H1 (cell line): Measurements from ENCODE around the gene ZMYND12.

ENCODE experiments used
- BRCA1 ChIP-seq: IDR thresholded peaks from 2 replicates; pipeline ENCODE4 v1.6.1; 2012; ENCODE audit warnings: low read depth, low read length, improper control_type of control experiment
- CHD1 ChIP-seq: IDR thresholded peaks from 2 replicates; pipeline ENCODE4 v1.6.1; 2012; ENCODE audit warnings: low read depth, low read length, improper control_type of control experiment
- EP300 ChIP-seq, 2 experiments: IDR thresholded peaks; 1 replicate in 1 of 2; 2 replicates in 1 of 2; pipeline ENCODE4 v1.6.1; 2011 to 2012; ENCODE audit warnings: low read depth in 2 of 2, low read length in 2 of 2, mild to moderate bottlenecking in 2 of 2, borderline replicate concordance in 1 of 2, inconsistent platforms in 1 of 2, moderate library complexity in 1 of 2
- EZH2 ChIP-seq: fragments of 200-600 bp; sonication (generic); IDR thresholded peaks from 2 replicates; pipeline ENCODE4 v1.7.1; 2012; ENCODE audit warnings: low read depth, mild to moderate bottlenecking, moderate library complexity, low read length, inconsistent platforms; ENCODE audit not compliant: severe bottlenecking
- FOSL1 ChIP-seq: IDR thresholded peaks from 2 replicates; pipeline ENCODE4 v1.6.1; 2011; ENCODE audit warnings: mild to moderate bottlenecking, low read depth, low read length, moderate library complexity; ENCODE audit not compliant: insufficient read depth
- JUN ChIP-seq: IDR thresholded peaks from 2 replicates; pipeline ENCODE4 v1.6.1; 2011; ENCODE audit warnings: low read depth, mild to moderate bottlenecking, improper control_type of control experiment, low read length
- MAFK ChIP-seq: IDR thresholded peaks from 2 replicates; pipeline ENCODE4 v1.6.1; 2012; ENCODE audit warnings: low read depth, mild to moderate bottlenecking, improper control_type of control experiment, low read length
- POLR2A ChIP-seq, 2 experiments: IDR thresholded peaks; 1 replicate in 1 of 2; 2 replicates in 1 of 2; pipeline ENCODE4 v1.6.1; 2011; ENCODE audit warnings: low read depth in 2 of 2, low read length in 2 of 2, mild to moderate bottlenecking in 2 of 2; ENCODE audit errors: control extremely low read depth in 1 of 2
- SP1 ChIP-seq: IDR thresholded peaks from 2 replicates; pipeline ENCODE4 v1.6.1; 2011; ENCODE audit warnings: low read depth, low read length
- TCF12 ChIP-seq: IDR thresholded peaks from 2 replicates; pipeline ENCODE4 v1.6.1; 2011; ENCODE audit warnings: low read depth, mild to moderate bottlenecking, low read length
- TF ChIP-seq, protein P1 (sequence below), 3 experiments: IDR thresholded peaks; 1 replicate in 2 of 3; 2 replicates in 1 of 3; pipeline versions ENCODE4 v1.5.1 to v1.6.1; 2011; ENCODE audit warnings: low read length in 3 of 3, mild to moderate bottlenecking in 3 of 3, inconsistent platforms in 2 of 3, low read depth in 1 of 3, moderate library complexity in 1 of 3; ENCODE audit not compliant: insufficient read depth in 1 of 3; ENCODE audit errors: control extremely low read depth in 1 of 3
- TF ChIP-seq, protein P2 (sequence below): IDR thresholded peaks from 2 replicates; pipeline ENCODE4 v1.6.1; 2012; ENCODE audit warnings: inconsistent platforms
- TF ChIP-seq, protein P3 (sequence below): IDR thresholded peaks from 2 replicates; pipeline ENCODE4 v1.6.1; 2011; ENCODE audit warnings: low read depth, mild to moderate bottlenecking, low read length; ENCODE audit not compliant: insufficient read depth

DNA sequence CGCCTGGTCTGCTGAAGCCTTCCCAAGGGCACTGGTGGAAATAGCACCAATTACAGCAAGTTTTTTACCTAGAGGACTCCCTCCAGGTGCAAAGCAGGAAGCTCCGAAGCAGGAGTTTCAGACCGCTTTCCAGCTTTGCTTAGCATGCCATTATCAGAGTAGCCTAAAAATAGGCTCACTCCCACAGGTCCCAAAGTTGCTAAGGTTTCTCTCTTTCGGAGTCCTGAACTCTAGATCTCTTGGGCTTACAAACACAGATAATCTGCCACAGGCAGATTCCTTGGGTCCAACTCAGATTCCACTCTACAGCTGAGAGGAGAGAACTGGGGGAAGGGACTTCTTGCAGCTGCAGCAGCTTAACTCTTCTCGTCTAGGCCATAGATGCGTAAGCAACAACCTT lies 22.5 kb downstream of the ZMYND12 start:
- TF ChIP-seq EP300 (IDR thresholded peaks at IDR 0.05; ENCODE audit: borderline replicate concordance in 1 of 2, low read depth in 2 of 2, low read length in 2 of 2) (no peak), EZH2 (no peak), BRCA1 (no peak), POLR2A (IDR thresholded peaks at IDR 0.05; ENCODE audit: control extremely low read depth in 1 of 2, low read depth in 2 of 2, low read length in 2 of 2) (no peak), CHD1 (no peak), JUN (no peak), FOSL1 (no peak), SP1 (no peak), TCF12 (no peak), MAFK (no peak)
- TF ChIP-seq, protein P1, sequence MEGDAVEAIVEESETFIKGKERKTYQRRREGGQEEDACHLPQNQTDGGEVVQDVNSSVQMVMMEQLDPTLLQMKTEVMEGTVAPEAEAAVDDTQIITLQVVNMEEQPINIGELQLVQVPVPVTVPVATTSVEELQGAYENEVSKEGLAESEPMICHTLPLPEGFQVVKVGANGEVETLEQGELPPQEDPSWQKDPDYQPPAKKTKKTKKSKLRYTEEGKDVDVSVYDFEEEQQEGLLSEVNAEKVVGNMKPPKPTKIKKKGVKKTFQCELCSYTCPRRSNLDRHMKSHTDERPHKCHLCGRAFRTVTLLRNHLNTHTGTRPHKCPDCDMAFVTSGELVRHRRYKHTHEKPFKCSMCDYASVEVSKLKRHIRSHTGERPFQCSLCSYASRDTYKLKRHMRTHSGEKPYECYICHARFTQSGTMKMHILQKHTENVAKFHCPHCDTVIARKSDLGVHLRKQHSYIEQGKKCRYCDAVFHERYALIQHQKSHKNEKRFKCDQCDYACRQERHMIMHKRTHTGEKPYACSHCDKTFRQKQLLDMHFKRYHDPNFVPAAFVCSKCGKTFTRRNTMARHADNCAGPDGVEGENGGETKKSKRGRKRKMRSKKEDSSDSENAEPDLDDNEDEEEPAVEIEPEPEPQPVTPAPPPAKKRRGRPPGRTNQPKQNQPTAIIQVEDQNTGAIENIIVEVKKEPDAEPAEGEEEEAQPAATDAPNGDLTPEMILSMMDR (IDR thresholded peaks at IDR 0.05; ENCODE audit: control extremely low read depth in 1 of 3, insufficient read depth in 1 of 3, low read depth in 1 of 3, low read length in 3 of 3), result no peak
- TF ChIP-seq, protein P2, sequence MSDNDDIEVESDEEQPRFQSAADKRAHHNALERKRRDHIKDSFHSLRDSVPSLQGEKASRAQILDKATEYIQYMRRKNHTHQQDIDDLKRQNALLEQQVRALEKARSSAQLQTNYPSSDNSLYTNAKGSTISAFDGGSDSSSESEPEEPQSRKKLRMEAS, result no peak
- TF ChIP-seq, protein P3, sequence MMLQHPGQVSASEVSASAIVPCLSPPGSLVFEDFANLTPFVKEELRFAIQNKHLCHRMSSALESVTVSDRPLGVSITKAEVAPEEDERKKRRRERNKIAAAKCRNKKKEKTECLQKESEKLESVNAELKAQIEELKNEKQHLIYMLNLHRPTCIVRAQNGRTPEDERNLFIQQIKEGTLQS, result no peak
